Thoracic aorta (tissue), 2 donors: ENCODE measurements around the gene GDF10. TPM values are rescaled to one million over a fixed set of nuclear protein-coding genes. Genes with fewer than 3 reads are reported as not detected.

Source experiments
- ATAC-seq: fragments of 150-250 bp; one replicate; pipeline ENCODE4 v1.8.0; 2017; ENCODE audit warnings: low read depth; ENCODE audit not compliant: insufficient number of reproducible peaks, low FRiP score
- DNase-seq: peaks from one replicate; pipeline ENCODE4 v3.0.0-alpha.2; 2020; ENCODE audit warnings: low spot score
- H3K27ac ChIP-seq, 2 donors: fragments of 200-600 bp; sonication (generic); 1 replicate in 1 of 2; 2 replicates in 1 of 2; pipeline ENCODE4 v1.5.1; 2016; ENCODE audit warnings: mild to moderate bottlenecking in 2 of 2, moderate library complexity in 2 of 2
- H3K27me3 ChIP-seq: fragments of 200-600 bp; sonication (generic); replicated peaks from 2 replicates; pipeline ENCODE4 v1.6.0; 2016; ENCODE audit warnings: mild to moderate bottlenecking; ENCODE audit not compliant: insufficient read depth
- H3K36me3 ChIP-seq: fragments of 200-600 bp; sonication (generic); one replicate; pipeline ENCODE4 v1.5.1; 2016
- H3K4me1 ChIP-seq, 2 donors: fragments of 200-600 bp; sonication (generic); 1 replicate in 1 of 2; 2 replicates in 1 of 2; pipeline versions ENCODE4 v1.5.1 to v1.6.0; 2016; ENCODE audit warnings: low read depth in 2 of 2, mild to moderate bottlenecking in 1 of 2; ENCODE audit not compliant: control insufficient read depth in 1 of 2
- H3K4me3 ChIP-seq: fragments of 200-600 bp; sonication (generic); 2 replicates; pipeline ENCODE4 v1.5.1; 2016; ENCODE audit warnings: mild to moderate bottlenecking
- H3K9me3 ChIP-seq: fragments of 200-600 bp; sonication (generic); 2 replicates; pipeline ENCODE4 v1.5.1; 2016
- total RNA-seq, 2 donors: library from RNA; depleted of rRNA; stranded (reverse); fragments of >200 nt; gene quantifications; one replicate each; pipeline versions ENCODE4 v1.1.0 to v1.2.3, GENCODE V29; 2016
- TF ChIP-seq, protein P1 (sequence below): fragments of 200-600 bp; sonication (generic); IDR thresholded peaks from one replicate; pipeline ENCODE4 v1.5.1; 2019; ENCODE audit warnings: antibody characterized with exemption

GDF10 gene
- total RNA-seq, 2 donors from 2014 or later: 2.4 to 2.5 TPM

DNA sequence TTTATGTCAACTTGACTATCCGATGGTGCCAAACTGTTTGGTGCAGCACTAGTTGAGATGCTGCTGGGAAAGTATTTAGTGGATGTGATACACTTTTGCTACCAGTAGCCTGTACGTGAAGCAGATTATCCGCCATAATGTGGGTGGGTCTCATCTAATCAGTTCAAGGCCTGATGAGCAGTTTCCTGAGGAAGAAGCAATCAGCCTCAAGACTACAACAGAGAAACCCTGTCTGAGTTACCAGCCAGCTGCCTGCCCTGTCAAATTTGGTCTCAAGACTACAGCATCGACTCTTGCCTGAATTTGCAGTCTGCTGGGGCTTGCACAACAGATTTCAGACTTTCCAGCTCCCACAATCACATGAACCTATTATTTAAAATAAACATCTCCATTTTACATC is 37.3 kb downstream of the GDF10 start:
- ATAC-seq (no peak), DNase-seq (no peak)
- Histone ChIP-seq H3K4me1 (peaks cover 0 to 6% of the 10 kb centered on the region in 2 donors), H3K27ac (no peak overlapping the region), H3K36me3 (no peaks in the 10 kb centered on the region), H3K9me3 (no peaks in the 10 kb centered on the region), H3K4me3 (no peak overlapping the region), H3K27me3 (no peaks in the 10 kb centered on the region)
- TF ChIP-seq, protein P1, sequence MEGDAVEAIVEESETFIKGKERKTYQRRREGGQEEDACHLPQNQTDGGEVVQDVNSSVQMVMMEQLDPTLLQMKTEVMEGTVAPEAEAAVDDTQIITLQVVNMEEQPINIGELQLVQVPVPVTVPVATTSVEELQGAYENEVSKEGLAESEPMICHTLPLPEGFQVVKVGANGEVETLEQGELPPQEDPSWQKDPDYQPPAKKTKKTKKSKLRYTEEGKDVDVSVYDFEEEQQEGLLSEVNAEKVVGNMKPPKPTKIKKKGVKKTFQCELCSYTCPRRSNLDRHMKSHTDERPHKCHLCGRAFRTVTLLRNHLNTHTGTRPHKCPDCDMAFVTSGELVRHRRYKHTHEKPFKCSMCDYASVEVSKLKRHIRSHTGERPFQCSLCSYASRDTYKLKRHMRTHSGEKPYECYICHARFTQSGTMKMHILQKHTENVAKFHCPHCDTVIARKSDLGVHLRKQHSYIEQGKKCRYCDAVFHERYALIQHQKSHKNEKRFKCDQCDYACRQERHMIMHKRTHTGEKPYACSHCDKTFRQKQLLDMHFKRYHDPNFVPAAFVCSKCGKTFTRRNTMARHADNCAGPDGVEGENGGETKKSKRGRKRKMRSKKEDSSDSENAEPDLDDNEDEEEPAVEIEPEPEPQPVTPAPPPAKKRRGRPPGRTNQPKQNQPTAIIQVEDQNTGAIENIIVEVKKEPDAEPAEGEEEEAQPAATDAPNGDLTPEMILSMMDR: no peak

DNA sequence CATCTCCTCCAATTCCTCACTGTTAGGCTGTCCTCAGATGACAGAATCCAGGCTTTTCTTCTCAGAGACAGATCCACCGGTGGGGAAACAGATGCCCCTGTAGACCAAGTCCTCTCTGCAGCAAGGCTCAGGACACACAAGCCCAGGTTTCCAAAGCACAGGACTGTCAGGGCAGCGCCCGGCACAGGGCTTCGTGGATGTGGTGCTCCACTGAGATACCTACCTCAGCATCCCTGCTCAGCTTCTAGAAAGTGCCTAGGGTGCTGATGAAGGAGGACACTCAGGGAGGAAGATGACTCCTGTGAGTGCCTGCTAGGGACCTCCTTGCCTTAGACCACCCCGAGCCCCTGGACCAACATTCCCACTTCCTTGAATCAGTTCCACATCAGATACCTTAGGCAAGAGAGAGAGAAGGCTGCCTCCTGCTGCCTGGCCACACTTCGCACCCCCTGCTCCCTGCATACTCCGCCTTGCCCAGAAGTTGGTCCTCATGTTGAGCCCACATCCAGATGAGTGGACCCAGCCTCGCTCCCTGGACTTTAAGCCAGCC is 39.3 kb downstream of the GDF10 start:
- Histone ChIP-seq H3K4me3 (no peak overlapping the region), H3K27ac (no peak overlapping the region), H3K36me3 (no peaks in the 10 kb centered on the region), H3K4me1 (peaks cover 0 to 6% of the 10 kb centered on the region in 2 donors), H3K27me3 (no peaks in the 10 kb centered on the region), H3K9me3 (no peaks in the 10 kb centered on the region)
- ATAC-seq (no peak), DNase-seq (no peak)
- TF ChIP-seq, protein P1: no peak

DNA sequence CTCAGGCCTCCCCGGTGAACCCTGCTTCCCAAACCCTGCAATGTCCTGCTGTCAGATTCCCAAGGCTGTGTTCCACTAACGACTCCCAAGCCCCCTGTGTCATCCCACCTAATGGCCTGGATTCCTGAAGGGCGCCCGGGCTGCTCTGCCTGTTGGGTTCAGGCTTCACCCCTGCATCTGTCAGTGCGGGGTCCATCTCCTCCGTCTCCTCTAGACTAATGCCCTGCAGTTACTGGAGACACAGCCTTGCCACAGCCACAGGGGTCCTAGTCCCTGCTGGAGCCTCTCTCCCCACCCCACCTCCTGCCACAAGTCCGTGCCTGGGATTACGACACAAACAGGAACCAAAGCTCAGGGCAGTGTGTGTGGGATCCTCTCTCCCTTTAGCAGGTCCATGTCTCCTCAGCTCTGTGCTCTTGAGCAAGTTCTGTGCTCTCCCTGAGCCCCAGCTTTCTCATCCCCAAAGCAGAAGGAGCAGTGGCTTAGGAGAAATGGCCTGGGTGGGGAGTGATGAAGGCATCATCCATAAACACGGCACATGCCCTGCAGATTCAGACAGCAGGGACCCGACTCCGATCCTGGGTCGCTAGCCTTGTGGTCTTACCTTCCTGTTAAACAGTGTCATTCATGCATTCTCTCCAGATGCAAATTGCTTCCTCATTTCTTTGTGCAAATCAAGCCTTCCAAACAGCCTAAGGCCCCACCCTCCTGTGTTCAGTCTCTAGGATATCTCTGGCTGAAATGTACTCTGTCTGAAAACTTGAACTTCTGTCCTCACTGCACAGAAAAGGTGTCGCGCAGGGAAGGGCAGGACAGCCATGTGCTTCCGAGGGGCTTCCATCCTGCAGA is 40.0 kb downstream of the GDF10 start:
- DNase-seq (no peak), ATAC-seq (no peak)
- no peaks in the 10 kb centered on the region for H3K27me3 ChIP-seq
- H3K27ac ChIP-seq: no peak overlapping the region
- no peak overlapping the region for H3K4me3 ChIP-seq
- TF ChIP-seq, protein P1: no peak
- no peaks in the 10 kb centered on the region for H3K36me3 ChIP-seq
- no peaks in the 10 kb centered on the region for H3K9me3 ChIP-seq
- peaks cover 0 to 6% of the 10 kb centered on the region in 2 donors for H3K4me1 ChIP-seq

DNA sequence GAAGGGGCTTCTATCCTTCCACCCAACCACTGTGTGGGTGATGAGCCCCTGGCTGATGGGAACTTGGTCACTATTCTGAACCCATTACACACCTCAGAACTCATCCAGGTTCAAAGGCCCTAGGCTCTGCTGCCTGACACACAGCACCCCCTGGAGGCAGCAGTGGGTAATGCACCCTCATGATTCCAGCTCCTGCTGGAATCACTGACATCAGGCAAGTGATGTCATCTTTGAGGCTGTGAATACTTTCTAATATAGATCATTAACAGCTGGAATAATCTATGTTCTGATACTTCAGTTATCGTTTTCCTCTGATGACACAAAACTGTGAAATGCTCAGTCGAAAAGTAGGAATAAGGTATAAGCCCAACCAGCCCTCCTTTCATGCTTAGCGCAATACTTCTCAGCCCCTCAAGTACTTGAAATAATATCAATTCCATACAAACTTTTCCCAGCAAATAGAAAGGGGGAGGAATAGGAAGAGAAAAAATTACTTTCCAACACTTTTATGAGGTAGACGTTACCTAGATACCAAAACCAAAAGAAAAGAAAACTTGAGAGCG is 40.7 kb downstream of the GDF10 start:
- Histone ChIP-seq H3K4me1 (peaks cover 0 to 6% of the 10 kb centered on the region in 2 donors), H3K27ac (no peak overlapping the region), H3K9me3 (no peaks in the 10 kb centered on the region), H3K27me3 (no peaks in the 10 kb centered on the region), H3K4me3 (no peak overlapping the region), H3K36me3 (no peaks in the 10 kb centered on the region)
- TF ChIP-seq, protein P1: peak; percentile 88
- ATAC-seq (no peak), DNase-seq (no peak)
